ENCODE measurements around the gene CES4A. TPM values are rescaled to one million over a fixed set of nuclear protein-coding genes. Genes with fewer than 3 reads are reported as not detected.
A peak's percentile ranks its signal among the peaks of the same experiment; 100 is the strongest.

Gene CES4A
- total RNA-seq (2016; rRNA removed; fragmentation: Illumina TruSeq; extraction: Trizol) (0.09 TPM in 1 of 2 replicates, not detected in the other), polyA plus RNA-seq (2011; rRNA removed) (0.17 and 0.18 TPM in 2 replicates), polyA minus RNA-seq (2011; rRNA and poly(A)+ RNA removed; ENCODE audit: low replicate concordance) (0.72 TPM in 1 of 2 replicates, not detected in the other), Bru-seq, nascent RNA (percentile 9 among the genes with signal in this experiment), BruChase-seq, experiment 1, labeled RNA remaining after a 6-hour chase (percentile 11 among the genes with signal in this experiment), BruChase-seq, experiment 2, labeled RNA remaining after a 2-hour chase (percentile 12 among the genes with signal in this experiment)
- total RNA-seq (2016; cell fraction: cytosol; rRNA removed; fragmentation: Illumina TruSeq; extraction: Trizol; ENCODE audit: low read depth): not detected in 2 replicates
- total RNA-seq (2016; cell fraction: insoluble cytoplasmic fraction; rRNA removed; fragmentation: Illumina TruSeq; extraction: Trizol): not detected in 2 replicates
- not detected in 2 replicates for total RNA-seq (2016; cell fraction: membrane; rRNA removed; fragmentation: Illumina TruSeq; extraction: Trizol)
- 0.43 TPM in 1 of 2 replicates, not detected in the other for total RNA-seq (2016; cell fraction: nucleus; rRNA removed; fragmentation: Illumina TruSeq; extraction: Trizol)
- polyA plus RNA-seq (2011; cell fraction: cytosol; rRNA removed): not detected in 2 replicates
- 1.1 and 1.3 TPM in 2 replicates for polyA plus RNA-seq (2011; cell fraction: nucleus; rRNA removed)
- 0.19 and 0.28 TPM in 2 replicates for polyA plus RNA-seq (2012)
- polyA plus RNA-seq (2016; cell fraction: cytosol; fragmentation: Illumina TruSeq; extraction: Trizol; ENCODE audit: low read depth): not detected in 2 replicates
- polyA plus RNA-seq (2016; cell fraction: insoluble cytoplasmic fraction; fragmentation: Illumina TruSeq; extraction: Trizol; ENCODE audit: low read depth): not detected in 2 replicates
- not detected in 2 replicates for polyA plus RNA-seq (2016; cell fraction: membrane; fragmentation: Illumina TruSeq; extraction: Trizol; ENCODE audit: low read depth)
- 0.24 TPM in 1 of 2 replicates, not detected in the other for polyA plus RNA-seq (2016; cell fraction: nucleus; fragmentation: Illumina TruSeq; extraction: Trizol; ENCODE audit: insufficient read depth, low read depth)
- polyA minus RNA-seq (2011; cell fraction: cytosol; rRNA and poly(A)+ RNA removed): not detected in 2 replicates
- polyA minus RNA-seq (2011; cell fraction: nucleus; rRNA and poly(A)+ RNA removed): 0.13 TPM in 1 of 2 replicates, not detected in the other
- long read RNA-seq, experiment 1: 0 reads
- long read RNA-seq, experiment 2: 0 reads

- Histone ChIP-seq H3K9me3 (ENCODE audit: low read length) (no peaks in the 10 kb centered on the region), H3K4me2 (ENCODE audit: low read depth, low read length) (peak within 1 kb of the TSS; percentile 60), H3K27me3 (ENCODE audit: control insufficient read depth in 1 of 2, insufficient read depth in 2 of 2, low read length in 2 of 2) (peaks cover 1 to 3% of the 10 kb centered on the region in 2 experiments; a peak in 1 of 5 replicates), H3K79me2 (ENCODE audit: insufficient read depth, low read length) (no peaks in the 10 kb centered on the region), H3K4me3 (replicated peaks in 1 of 3; ENCODE audit: insufficient read depth in 1 of 3, low read depth in 2 of 3, low read length in 3 of 3) (peak within 1 kb of the TSS in 1 of 3 experiments; percentile 14; a peak in 1 of 6 replicates), H3K4me1 (ENCODE audit: insufficient read depth, low read length) (peaks cover 38% of the 10 kb centered on the region), H3K27ac (ENCODE audit: extremely low read length, insufficient read depth, low read length) (no peak within 1 kb of the TSS), H2AFZ (ENCODE audit: low read length) (peak within 1 kb of the TSS; percentile 52), H3K36me3 (replicated peaks in 1 of 2; ENCODE audit: control insufficient read depth in 1 of 2, insufficient read depth in 2 of 2, low read length in 2 of 2) (no peaks in the 10 kb centered on the region), H3K9ac (ENCODE audit: insufficient read depth, low read depth, low read length) (no peak within 1 kb of the TSS), H4K20me1 (ENCODE audit: insufficient read depth, low read length) (no peaks in the 10 kb centered on the region)
- FAIRE-seq (peak; percentile 97), ATAC-seq (peak; percentile 89), DNase-seq (ENCODE audit: low spot score) (peak; percentile 49)
- intact Hi-C loops (cut with micrococcal nuclease; ENCODE audit: unreplicated experiment): no loop called here
- in situ Hi-C loops (cut with HindIII; ENCODE audit: extremely low pct_ligation_motif_present, low pct_unique_long_range_greater_than_20kb): no loop called here
- 1% methylated on average over 8 of the region's 11 CpGs for WGBS (ENCODE audit: low lambda C conversion rate)
- no TSS peak for BruUV-seq (replicated peaks)
- CTCF ChIA-PET (ENCODE audit: low intra/inter-chr PET ratio, low total read pairs): no interaction called here
- POLR2A ChIA-PET: interaction anchor here (1.1 to 1.5 kb wide), 2 partner anchors 27 to 40 kb away, joined by 3 read pairs; partner anchors contain the start of genes CBFB and CES3
- no peak for TF ChIP-seq ZFP62 (CRISPR knock-in tag; IDR thresholded peaks at IDR 0.05)
- no peak for TF ChIP-seq HNRNPL (IDR thresholded peaks at IDR 0.05; ENCODE audit: low read depth, low read length)
- peak; percentile 89 for TF ChIP-seq MAX (IDR thresholded peaks at IDR 0.05)
- peak; percentile 41; the same call in 1 of the 2 replicates for TF ChIP-seq ZBTB42 (CRISPR knock-in tag; IDR thresholded peaks at IDR 0.05)
- TF ChIP-seq ZNF687 (CRISPR knock-in tag; IDR thresholded peaks at IDR 0.05): peak; percentile 89
- peak; percentile 36 for TF ChIP-seq TBX2 (CRISPR knock-in tag; IDR thresholded peaks at IDR 0.05; ENCODE audit: borderline replicate concordance)
- peak; percentile 64; the same call in 1 of the 2 replicates for TF ChIP-seq TFDP1 (CRISPR knock-in tag; IDR thresholded peaks at IDR 0.05; ENCODE audit: borderline replicate concordance)
- TF ChIP-seq HIVEP1 (CRISPR knock-in tag; IDR thresholded peaks at IDR 0.05): peak; percentile 82; the same call in 1 of the 2 replicates
- 0 out of 2 replicates have a peak, but pooled peaks have one; percentile 10 for TF ChIP-seq SOX5 (CRISPR knock-in tag; IDR thresholded peaks at IDR 0.05; ENCODE audit: borderline replicate concordance)
- TF ChIP-seq ZNF883 (CRISPR knock-in tag; IDR thresholded peaks at IDR 0.05; ENCODE audit: not compliant biosample characterization): peak; percentile 52
- TF ChIP-seq ZNF414 (CRISPR knock-in tag; IDR thresholded peaks at IDR 0.05): 0 out of 2 replicates have a peak, but pooled peaks have one; percentile 64
- peak; percentile 51 for TF ChIP-seq ZMYM3 (CRISPR knock-in tag; IDR thresholded peaks at IDR 0.05)
These were observed at the start of gene CES4A for GRCh38 chr16:66988197-66988788. Gene CES4A, plus strand, starts transcription at chr16:66988589. Its CDS starts 184 bp downstream, at chr16:66988773.
